ENCODE data around the gene KRTAP10-12.

Gene KRTAP10-12

DNA sequence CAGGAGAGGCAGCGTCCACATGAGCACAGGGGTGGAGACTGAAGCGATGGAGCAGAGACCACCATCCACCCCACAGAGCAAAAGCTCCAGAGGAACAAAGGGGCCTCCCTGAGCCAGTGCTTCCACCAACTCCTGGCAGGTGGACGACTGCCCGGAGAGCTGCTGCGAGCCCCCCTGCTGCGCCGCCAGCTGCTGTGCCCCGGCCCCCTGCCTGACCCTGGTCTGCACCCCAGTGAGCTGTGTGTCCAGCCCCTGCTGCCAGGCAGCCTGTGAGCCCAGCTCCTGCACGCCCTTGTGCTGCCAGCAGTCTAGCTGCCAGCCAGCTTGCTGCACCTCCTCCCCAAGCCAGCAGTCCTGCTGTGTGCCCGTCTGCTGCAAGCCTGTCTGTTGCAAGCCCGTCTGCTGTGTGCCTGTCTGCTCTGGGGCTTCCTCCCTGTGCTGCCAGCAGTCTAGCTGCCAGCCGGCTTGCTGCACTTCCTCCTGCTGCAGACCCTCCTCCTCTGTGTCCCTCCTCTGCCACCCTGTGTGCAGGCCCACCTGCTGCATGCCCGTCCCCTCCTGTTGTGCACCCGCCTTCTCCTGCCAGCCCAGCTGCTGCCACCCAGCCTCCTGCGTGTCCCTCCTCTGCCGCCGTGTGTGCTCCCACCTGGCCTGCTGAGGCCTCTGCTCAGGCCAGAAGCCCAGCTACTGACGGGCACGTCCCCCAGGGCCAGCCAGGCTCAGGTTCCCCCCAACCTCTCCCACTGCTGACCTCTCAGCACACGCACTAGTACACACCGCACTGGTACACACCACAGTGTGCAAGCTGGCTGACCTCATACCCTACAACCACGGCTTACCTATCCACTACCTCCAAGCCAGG, 5.4 kb downstream of the KRTAP10-12 start:
- FAIRE-seq (no peak), DNase-seq (ENCODE audit: insufficient read length) (no peak)
- TF ChIP-seq TAF1 (IDR thresholded peaks at IDR 0.05; ENCODE audit: borderline replicate concordance, low read depth, low read length), result no peak

DNA sequence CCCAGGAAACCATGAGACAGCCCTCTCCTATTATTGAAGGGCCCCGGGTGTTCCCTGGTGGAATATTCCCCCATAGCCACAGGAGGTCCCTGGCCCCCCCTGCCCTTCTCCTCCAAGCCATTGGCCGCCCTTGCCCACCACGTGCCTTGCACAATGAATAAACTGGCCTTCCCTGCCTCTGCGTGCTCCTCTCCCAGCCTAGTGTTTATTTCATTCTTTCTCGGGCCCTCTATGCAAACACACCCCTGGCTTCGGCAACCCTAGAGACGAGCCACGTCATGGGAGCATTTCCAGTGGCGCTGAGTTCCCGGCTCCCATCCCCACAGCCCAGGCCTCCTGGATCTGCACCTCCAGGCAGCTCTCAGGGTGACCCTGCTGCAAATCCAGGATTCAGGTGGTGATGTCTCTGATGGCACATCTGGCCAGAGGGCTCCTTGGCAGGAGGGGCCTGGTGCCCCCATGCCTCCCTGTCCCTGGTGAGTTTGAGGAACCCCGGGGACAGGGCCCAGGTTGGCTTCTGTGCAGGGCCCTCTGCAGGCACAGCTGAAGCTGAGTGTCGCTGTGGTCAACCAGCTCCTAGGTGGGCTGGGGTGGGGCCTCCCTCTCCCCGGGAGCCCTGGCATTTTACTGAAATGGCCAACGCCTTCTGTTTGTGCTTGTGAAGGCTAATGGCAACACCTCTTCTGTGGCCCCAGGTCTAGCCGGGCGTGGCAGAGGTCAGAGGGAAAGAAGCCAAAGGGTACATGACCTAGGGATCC, 6.2 kb downstream of the KRTAP10-12 start:
- FAIRE-seq (no peak), DNase-seq (ENCODE audit: insufficient read length) (no peak)
- no peak for TF ChIP-seq TAF1 (IDR thresholded peaks at IDR 0.05; ENCODE audit: borderline replicate concordance, low read depth, low read length)
- TF ChIP-seq POLR2AphosphoS5 (IDR thresholded peaks at IDR 0.05; ENCODE audit: low read depth, low read length), result no peak
- no peak for TF ChIP-seq POLR2A (IDR thresholded peaks at IDR 0.05; ENCODE audit: low read depth, low read length)

DNA sequence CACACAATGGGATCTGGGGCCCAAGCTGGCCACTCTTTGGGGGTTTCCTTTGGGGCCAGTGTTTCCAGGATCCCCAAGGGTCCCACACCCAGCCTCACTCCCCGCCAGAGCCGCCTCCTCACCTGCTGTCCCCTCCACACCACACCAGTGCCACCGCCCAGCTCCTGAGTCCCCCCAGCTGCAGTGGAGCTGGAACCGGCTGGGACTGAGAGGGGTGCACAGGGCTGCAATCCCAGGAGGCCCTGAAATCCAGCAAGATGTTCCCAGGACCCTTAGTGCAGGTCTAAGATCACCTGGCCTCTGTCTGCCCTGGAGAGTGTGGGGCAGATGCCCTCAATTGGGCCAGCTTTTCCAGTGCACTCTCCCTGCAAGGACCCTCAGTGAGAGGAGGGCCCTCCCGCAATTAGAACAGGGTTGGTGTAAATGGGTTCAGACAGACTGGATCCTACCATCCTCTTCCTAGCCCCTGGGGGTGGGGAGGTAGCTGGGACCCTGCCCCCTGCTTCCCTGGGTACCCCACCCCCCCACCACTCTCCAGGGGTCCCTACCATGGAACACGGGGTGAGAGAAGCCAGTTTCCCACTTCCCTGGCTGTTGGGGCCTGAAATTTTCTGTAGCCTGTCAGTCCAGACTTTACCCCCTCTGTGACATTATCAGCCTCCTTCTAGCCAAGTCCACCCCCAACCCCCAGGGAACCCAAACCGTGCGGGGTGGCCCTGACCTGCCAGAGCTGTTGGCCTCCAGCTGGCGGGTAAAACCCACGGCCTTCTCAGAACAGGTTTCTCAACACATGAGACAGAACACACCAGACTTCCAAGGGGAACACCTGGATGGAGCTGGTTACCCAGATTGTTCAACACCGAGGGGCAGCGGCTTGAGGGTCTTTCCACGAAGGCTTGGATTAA, 7.0 kb downstream of the KRTAP10-12 start:
- DNase-seq (ENCODE audit: insufficient read length) (no peak), FAIRE-seq (no peak)
- TF ChIP-seq TAF1 (IDR thresholded peaks at IDR 0.05; ENCODE audit: borderline replicate concordance, low read depth, low read length), result no peak
- TF ChIP-seq POLR2A (IDR thresholded peaks at IDR 0.05; ENCODE audit: low read depth, low read length), result no peak
- TF ChIP-seq POLR2AphosphoS5 (IDR thresholded peaks at IDR 0.05; ENCODE audit: low read depth, low read length), result no peak

DNA sequence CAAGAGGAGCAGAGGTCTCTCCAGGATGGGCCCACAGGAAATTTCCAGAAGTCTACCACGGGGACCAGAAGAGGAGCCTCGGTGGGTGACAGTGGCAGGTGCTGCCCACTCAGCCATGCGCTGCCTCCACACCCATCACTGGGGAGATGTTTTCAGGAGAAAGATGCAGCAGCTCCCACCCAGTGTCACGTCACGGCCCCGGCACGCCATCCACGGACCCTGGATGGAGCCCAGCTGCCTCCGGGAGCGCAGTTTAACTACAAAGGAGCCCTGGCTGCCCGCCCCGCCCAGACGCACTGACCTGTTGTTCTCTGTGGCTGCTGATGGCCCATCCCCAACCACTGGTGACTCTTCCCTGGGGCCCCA, 7.6 kb downstream of the KRTAP10-12 start:
- FAIRE-seq, result no peak
- DNase-seq (ENCODE audit: insufficient read length), result no peak
- TF ChIP-seq POLR2AphosphoS5 (IDR thresholded peaks at IDR 0.05; ENCODE audit: low read depth, low read length) (no peak), POLR2A (IDR thresholded peaks at IDR 0.05; ENCODE audit: low read depth, low read length) (no peak), TAF1 (IDR thresholded peaks at IDR 0.05; ENCODE audit: borderline replicate concordance, low read depth, low read length) (no peak)

DNA sequence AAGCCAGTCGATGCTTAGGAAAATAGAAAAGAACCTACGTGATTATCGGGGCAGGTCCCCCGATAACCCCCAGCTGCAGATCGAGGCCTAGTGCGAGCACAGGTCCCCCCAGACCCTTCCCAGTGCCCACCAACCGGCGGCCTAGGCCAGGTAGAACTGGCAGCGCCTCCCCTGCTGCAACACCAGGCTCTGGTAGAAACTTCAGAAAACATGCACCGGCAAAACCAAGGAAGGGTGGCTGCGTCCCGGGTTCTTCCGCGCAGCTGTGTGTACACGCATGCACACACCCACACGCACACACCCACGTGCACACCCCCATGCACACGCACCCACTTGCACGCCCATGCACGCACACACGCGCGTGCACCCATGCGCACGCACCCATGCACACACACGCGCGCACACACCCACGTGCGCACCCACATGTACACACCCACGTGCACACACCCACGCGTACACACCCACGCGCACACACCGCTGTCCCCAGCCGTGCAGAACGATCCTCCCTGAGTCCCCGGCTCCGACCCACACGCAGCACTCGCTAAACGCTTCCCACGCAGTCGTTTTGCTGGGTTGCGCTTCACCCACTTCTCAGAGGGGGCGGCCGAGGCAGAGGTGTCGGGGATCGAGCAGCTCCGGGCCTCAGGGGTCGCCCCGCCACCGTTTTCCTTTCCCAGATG, 9.2 kb downstream of the KRTAP10-12 start:
- no peak for FAIRE-seq
- no peak for DNase-seq (ENCODE audit: insufficient read length)
- TF ChIP-seq POLR2A (IDR thresholded peaks at IDR 0.05; ENCODE audit: low read depth, low read length) (no peak), POLR2AphosphoS5 (IDR thresholded peaks at IDR 0.05; ENCODE audit: low read depth, low read length) (no peak), TAF1 (IDR thresholded peaks at IDR 0.05; ENCODE audit: borderline replicate concordance, low read depth, low read length) (no peak)

DNA sequence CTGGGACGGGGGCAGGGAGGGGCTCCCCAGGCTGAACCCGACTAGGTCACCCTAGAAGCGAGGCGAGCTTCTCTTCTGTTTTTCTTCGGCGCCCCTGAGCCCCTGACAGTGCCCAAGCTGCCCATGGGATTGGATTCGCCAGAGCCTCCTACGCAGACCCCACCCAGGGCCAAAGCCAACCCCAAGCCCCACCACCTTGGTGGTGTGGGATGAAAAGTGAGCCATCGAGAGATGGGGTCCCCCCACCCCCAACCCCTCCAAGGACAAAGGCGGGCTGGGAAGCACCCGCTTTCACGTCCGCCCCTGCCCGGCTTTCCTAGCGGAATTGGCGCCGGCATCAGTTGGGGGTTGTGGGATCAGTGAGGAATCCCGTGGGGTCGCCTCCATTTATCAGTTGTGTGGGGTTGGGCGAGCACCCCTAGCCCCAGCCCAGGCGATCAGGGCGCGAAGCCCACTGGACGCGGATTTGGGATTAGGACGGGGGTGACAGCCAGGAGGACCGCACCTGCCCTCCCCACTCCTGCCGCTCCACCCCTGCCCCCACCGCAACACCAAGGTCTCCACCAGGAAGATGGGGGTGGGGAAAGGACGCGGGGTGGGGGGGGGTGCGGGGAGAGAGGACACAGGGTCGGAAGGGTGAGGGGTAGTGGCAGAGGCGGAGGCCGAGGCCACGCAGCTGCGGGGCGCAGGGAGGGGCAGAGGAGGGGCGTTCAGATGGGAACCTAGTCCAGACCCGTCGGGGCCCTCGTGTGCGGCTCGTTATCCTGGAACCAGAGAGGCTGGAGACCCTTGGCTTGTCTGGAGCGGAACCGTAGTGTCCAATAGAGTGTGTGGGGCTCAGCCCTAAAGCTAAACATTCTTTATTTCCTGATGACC, 10.0 kb downstream of the KRTAP10-12 start:
- TF ChIP-seq TAF1 (IDR thresholded peaks at IDR 0.05; ENCODE audit: borderline replicate concordance, low read depth, low read length) (no peak), POLR2A (IDR thresholded peaks at IDR 0.05; ENCODE audit: low read depth, low read length) (no peak), POLR2AphosphoS5 (IDR thresholded peaks at IDR 0.05; ENCODE audit: low read depth, low read length) (no peak)
- no peak for FAIRE-seq
- no peak for DNase-seq (ENCODE audit: insufficient read length)

DNA sequence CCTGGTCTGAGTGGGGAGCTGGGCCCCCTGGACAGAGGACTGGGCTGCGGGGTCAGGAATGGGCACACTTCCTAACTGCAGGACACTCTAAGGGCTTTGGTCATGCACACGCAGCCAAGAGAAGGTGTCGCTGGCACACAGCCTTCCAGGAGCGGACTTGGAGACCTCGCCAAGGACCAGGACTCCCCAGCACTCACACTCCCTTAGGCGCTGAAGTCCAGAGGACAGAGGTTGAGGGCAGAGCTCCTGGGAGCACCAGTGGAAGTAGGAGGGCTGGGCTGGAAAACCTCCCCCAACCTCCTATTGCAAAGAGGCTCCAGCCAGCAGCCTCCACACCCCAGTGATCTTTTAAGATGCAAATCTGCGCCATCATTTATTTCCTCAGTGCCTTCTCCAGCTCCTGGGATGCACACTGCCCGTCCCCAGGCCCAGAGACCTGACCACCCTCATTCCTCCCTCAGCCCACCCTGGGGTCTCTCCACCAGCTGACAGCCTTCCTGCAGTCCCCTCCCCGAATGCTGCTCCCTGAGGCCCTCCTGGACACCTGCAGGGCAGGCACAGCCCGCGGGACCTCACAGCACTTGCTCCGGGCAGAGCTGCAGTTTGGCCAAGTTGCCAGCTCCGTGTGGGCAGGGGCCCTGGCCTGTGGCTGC, 11.4 kb downstream of the KRTAP10-12 start:
- TF ChIP-seq POLR2A (IDR thresholded peaks at IDR 0.05; ENCODE audit: low read depth, low read length), result no peak
- FAIRE-seq (no peak), DNase-seq (ENCODE audit: insufficient read length) (no peak)

DNA sequence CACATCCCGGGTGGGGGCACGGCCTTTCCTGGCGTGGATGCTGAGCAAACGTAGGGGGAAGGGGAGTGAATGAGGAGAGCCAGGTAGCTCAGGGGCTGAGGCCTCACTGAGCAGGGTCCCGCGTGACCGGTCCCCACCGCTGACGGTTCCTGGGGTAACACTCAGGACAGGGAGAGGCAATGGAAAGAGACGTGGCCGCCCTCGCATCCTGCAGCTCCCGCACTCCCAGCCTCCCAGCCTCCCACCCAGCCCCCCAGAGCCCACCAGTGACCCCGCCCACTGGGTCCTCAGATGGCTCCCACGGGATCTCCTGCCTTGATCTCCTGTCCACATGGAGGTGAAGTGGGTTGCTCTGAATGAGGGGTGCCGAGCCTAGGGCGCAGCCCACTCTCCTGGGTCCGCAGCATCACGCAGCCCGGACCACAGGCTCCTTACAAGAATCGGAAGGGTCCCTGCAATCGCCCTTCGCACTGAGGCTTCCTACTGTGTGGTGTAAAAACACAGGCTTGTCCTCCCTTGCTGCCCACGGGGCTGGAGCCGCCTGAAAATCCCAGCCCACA, 12.0 kb downstream of the KRTAP10-12 start:
- DNase-seq (ENCODE audit: insufficient read length) (no peak), FAIRE-seq (no peak)
- TF ChIP-seq POLR2A (IDR thresholded peaks at IDR 0.05; ENCODE audit: low read depth, low read length) (no peak), TAF1 (IDR thresholded peaks at IDR 0.05; ENCODE audit: borderline replicate concordance, low read depth, low read length) (no peak), POLR2AphosphoS5 (IDR thresholded peaks at IDR 0.05; ENCODE audit: low read depth, low read length) (no peak)

DNA sequence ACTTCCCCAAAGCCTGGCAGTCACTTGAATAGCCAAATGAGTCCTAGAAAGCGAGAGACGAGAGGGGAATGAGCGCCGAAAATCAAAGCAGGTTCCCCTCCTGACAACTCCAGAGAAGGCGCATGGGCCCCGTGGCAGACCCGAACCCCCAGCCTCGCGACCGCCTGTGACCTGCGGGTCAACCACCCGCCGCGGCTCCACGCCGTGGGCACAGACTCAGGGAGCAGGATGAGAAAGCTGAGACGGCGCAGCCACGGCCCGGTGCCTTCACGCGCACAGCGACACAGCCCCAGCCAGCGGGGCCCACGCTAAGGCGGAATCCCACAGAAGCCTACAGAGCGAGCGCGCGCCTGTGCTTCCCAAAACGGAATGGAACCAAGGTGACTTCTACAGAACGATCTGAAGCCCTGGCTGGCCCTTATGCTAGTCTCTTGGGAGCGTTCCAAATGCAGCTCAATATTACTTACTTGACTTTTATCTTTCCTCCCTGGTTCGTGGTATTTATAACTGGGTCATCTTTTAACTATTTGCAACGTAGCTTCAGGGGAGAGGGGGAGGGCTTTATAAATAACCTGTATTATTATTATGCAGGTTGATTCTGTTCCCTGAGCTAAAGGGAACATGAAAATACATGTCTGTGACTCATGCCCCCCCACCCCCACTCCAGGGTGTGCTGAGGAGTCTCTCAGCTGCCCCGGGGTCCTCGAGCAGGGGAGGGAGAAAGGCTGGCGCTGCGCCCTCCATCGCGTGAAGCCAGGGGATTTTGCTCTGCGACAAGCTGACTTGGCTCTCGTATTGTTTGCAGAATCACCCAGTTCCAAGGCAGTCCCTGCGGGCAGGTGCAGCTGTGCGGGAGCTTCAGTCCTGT, 12.7 kb downstream of the KRTAP10-12 start:
- DNase-seq (ENCODE audit: insufficient read length) (no peak), FAIRE-seq (no peak)
- TF ChIP-seq POLR2AphosphoS5 (IDR thresholded peaks at IDR 0.05; ENCODE audit: low read depth, low read length) (no peak), POLR2A (IDR thresholded peaks at IDR 0.05; ENCODE audit: low read depth, low read length) (no peak), TAF1 (IDR thresholded peaks at IDR 0.05; ENCODE audit: borderline replicate concordance, low read depth, low read length) (no peak)

Data from GM12892 (cell line).